ENCODE data around the gene YRDC. TPM values are rescaled to one million over a fixed set of nuclear protein-coding genes. Genes with fewer than 3 reads are reported as not detected.

Gene YRDC
- total RNA-seq, result 9.7 TPM

GRCh38 chr1:37807555-37808368, at the start of gene YRDC, which contains the start of gene C1orf122:
Gene YRDC, minus strand, starts transcription at chr1:37808208. Its CDS starts 28 bp downstream, at chr1:37808180.
Gene C1orf122, plus strand, starts transcription at chr1:37807790. Its CDS starts 615 bp downstream, at chr1:37808405.

GRCh38 chr1:37793773-37794371, 14.1 kb downstream of the YRDC start, which contains the start of gene MANEAL:
Gene MANEAL, plus strand, starts transcription at chr1:37793847. Its CDS starts 336 bp downstream, at chr1:37794183.

GRCh38 chr1:37764888-37765441, 43.0 kb downstream of the YRDC start, which contains the start of gene EPHA10:
Gene EPHA10, minus strand, starts transcription at chr1:37765120. Its CDS starts 54 bp downstream, at chr1:37765066.

Other genes starting within 250 kb of the YRDC start
- gene GNL2, start 212.3 kb downstream of the YRDC start, total RNA-seq, result 46.1 TPM
- gene RSPO1, start 173.3 kb downstream of the YRDC start, total RNA-seq, result not detected
- 2.1 TPM for gene CDCA8, start 115.7 kb downstream of the YRDC start, total RNA-seq
- 21.0 TPM for gene EPHA10, start 43.1 kb downstream of the YRDC start, total RNA-seq
- 41.5 TPM for gene MANEAL, start 14.4 kb downstream of the YRDC start, total RNA-seq
- gene C1orf122, start 418 bp downstream of the YRDC start, total RNA-seq, result 25.1 TPM
- gene MTF1, start 51.4 kb upstream of the YRDC start, total RNA-seq, result 4.2 TPM
- gene INPP5B, start 138.8 kb upstream of the YRDC start, total RNA-seq, result 14.5 TPM
- 59.1 TPM for gene SF3A3, start 181.8 kb upstream of the YRDC start, total RNA-seq
- gene FHL3, start 197.3 kb upstream of the YRDC start, total RNA-seq, result 5.5 TPM
- 38.3 TPM for gene UTP11, start 204.5 kb upstream of the YRDC start, total RNA-seq
- gene POU3F1, start 238.6 kb upstream of the YRDC start, total RNA-seq, result 1.6 TPM